H9 (cell line): ENCODE data around the gene XPO1. TPM values are rescaled to one million over a fixed set of nuclear protein-coding genes. Genes with fewer than 3 reads are reported as not detected.
"Not testable (repeated sequence)": the region's sequence is repeated elsewhere in the genome, so short reads cannot be mapped to it uniquely, and the experiment has no call there.

Source experiments
- DNase-seq: peaks from one replicate; pipeline ENCODE4 v3.0.0-alpha.2; 2017
- H2AFZ ChIP-seq: one replicate; pipeline ENCODE4 v1.6.1; 2013; ENCODE audit warnings: mild to moderate bottlenecking, low read length, control low read depth, moderate library complexity
- H2AK5ac ChIP-seq: 2 replicates; pipeline ENCODE4 v1.6.1; 2013; ENCODE audit warnings: low read length, control low read depth, mixed read lengths; ENCODE audit not compliant: insufficient read length
- H2BK120ac ChIP-seq: one replicate; pipeline ENCODE4 v1.6.1; 2013; ENCODE audit warnings: low read depth, mild to moderate bottlenecking, low read length, control low read depth, inconsistent platforms; ENCODE audit not compliant: poor library complexity, severe bottlenecking
- H2BK12ac ChIP-seq: 2 replicates; pipeline ENCODE4 v1.6.1; 2013; ENCODE audit warnings: low read length, control low read depth, mixed read lengths, low read depth; ENCODE audit not compliant: insufficient read length
- H2BK15ac ChIP-seq: 2 replicates; pipeline ENCODE4 v1.6.1; 2013; ENCODE audit warnings: low read depth, low read length, control low read depth
- H2BK20ac ChIP-seq: one replicate; pipeline ENCODE4 v1.6.1; 2013; ENCODE audit warnings: low read depth, mild to moderate bottlenecking, low read length, control low read depth, inconsistent platforms; ENCODE audit not compliant: poor library complexity, severe bottlenecking
- H2BK5ac ChIP-seq: 2 replicates; pipeline ENCODE4 v1.6.1; 2013; ENCODE audit warnings: low read length, control low read depth, mixed read lengths; ENCODE audit not compliant: insufficient read length
- H3K14ac ChIP-seq: 2 replicates; pipeline ENCODE4 v1.6.1; 2013; ENCODE audit warnings: low read length, control low read depth; ENCODE audit not compliant: insufficient read depth
- H3K18ac ChIP-seq: 2 replicates; pipeline ENCODE4 v1.6.1; 2013; ENCODE audit warnings: low read depth, mild to moderate bottlenecking, mixed read lengths, low read length, control low read depth; ENCODE audit not compliant: insufficient read length
- H3K23ac ChIP-seq: 2 replicates; pipeline ENCODE4 v1.6.1; 2013; ENCODE audit warnings: low read length, control low read depth, mixed read lengths, low read depth; ENCODE audit not compliant: insufficient read length
- H3K23me2 ChIP-seq: 2 replicates; pipeline ENCODE4 v1.6.1; 2013; ENCODE audit warnings: low read depth, mild to moderate bottlenecking, mixed read lengths, low read length, control low read depth; ENCODE audit not compliant: insufficient read length, poor library complexity, severe bottlenecking
- H3K27ac ChIP-seq: 2 replicates; pipeline ENCODE4 v1.5.1; 2013; ENCODE audit warnings: low read length, control low read depth, mixed read lengths, low read depth; ENCODE audit not compliant: insufficient read length
- H3K27me3 ChIP-seq: 2 replicates; pipeline ENCODE4 v1.6.1; 2013; ENCODE audit warnings: low read length, control low read depth, inconsistent platforms; ENCODE audit not compliant: insufficient read depth
- H3K4ac ChIP-seq: 2 replicates; pipeline ENCODE4 v1.6.1; 2013; ENCODE audit warnings: low read depth, mild to moderate bottlenecking, control low read depth, inconsistent platforms, low read length, moderate library complexity
- H3K4me1 ChIP-seq: 2 replicates; pipeline ENCODE4 v1.6.1; 2013; ENCODE audit warnings: low read length, control low read depth, inconsistent platforms; ENCODE audit not compliant: insufficient read depth
- H3K4me2 ChIP-seq: 2 replicates; pipeline ENCODE4 v1.6.1; 2013; ENCODE audit warnings: low read length, control low read depth, mixed read lengths; ENCODE audit not compliant: insufficient read length, insufficient read depth
- H3K56ac ChIP-seq: 2 replicates; pipeline ENCODE4 v1.6.1; 2013; ENCODE audit warnings: low read depth, mild to moderate bottlenecking, mixed read lengths, low read length, control low read depth; ENCODE audit not compliant: insufficient read length
- H3K79me1 ChIP-seq: 2 replicates; pipeline ENCODE4 v1.6.1; 2013; ENCODE audit warnings: low read depth, mild to moderate bottlenecking, moderate library complexity, low read length, control low read depth, inconsistent platforms; ENCODE audit not compliant: insufficient read depth, poor library complexity, severe bottlenecking
- H3K79me2 ChIP-seq: 2 replicates; pipeline ENCODE4 v1.6.1; 2013; ENCODE audit warnings: low read length, control low read depth, inconsistent platforms; ENCODE audit not compliant: insufficient read depth
- H3K9ac ChIP-seq: 2 replicates; pipeline ENCODE4 v1.6.1; 2013; ENCODE audit warnings: low read length, control low read depth, mixed read lengths; ENCODE audit not compliant: insufficient read length; ENCODE audit errors: extremely low read depth
- H3K9me3 ChIP-seq: one replicate; pipeline ENCODE4 v1.6.1; 2013; ENCODE audit warnings: low read depth, low read length, inconsistent platforms; ENCODE audit not compliant: control insufficient read depth
- H3T11ph ChIP-seq: one replicate; pipeline ENCODE4 v1.6.1; 2013; ENCODE audit warnings: mild to moderate bottlenecking, low read length, control low read depth, inconsistent platforms
- H4K20me1 ChIP-seq: one replicate; pipeline ENCODE4 v1.6.1; 2013; ENCODE audit not compliant: control insufficient read depth, insufficient read length, insufficient read depth
- H4K5ac ChIP-seq: 2 replicates; pipeline ENCODE4 v1.6.1; 2013; ENCODE audit warnings: low read depth, mild to moderate bottlenecking, mixed read lengths, low read length, control low read depth; ENCODE audit not compliant: insufficient read length
- H4K8ac ChIP-seq: replicated peaks from 2 replicates; pipeline ENCODE4 v1.6.1; 2013; ENCODE audit warnings: low read length, control low read depth, mixed read lengths, low read depth; ENCODE audit not compliant: insufficient read length
- H4K91ac ChIP-seq: 2 replicates; pipeline ENCODE4 v1.6.1; 2013; ENCODE audit warnings: low read depth, mild to moderate bottlenecking, moderate library complexity, mixed read lengths, low read length, control low read depth; ENCODE audit not compliant: insufficient read length
- H3K27ac Mint-ChIP-seq, 3 experiments: 2 replicates in 2 of 3; 3 replicates in 1 of 3; pipeline ENCODE4 v1.8.0; 2020 to 2021; ENCODE audit warnings: mixed read lengths in 3 of 3, mild to moderate bottlenecking in 1 of 3, moderate library complexity in 1 of 3
- H3K27me3 Mint-ChIP-seq: 2 replicates; pipeline ENCODE4 v1.8.0; 2021; ENCODE audit warnings: low read depth, mild to moderate bottlenecking, moderate library complexity, mixed read lengths
- H3K36me3 Mint-ChIP-seq, 3 experiments: 2 replicates in 2 of 3; 3 replicates in 1 of 3; pipeline ENCODE4 v1.8.0; 2020 to 2021; ENCODE audit warnings: low read depth in 3 of 3, mixed read lengths in 3 of 3; ENCODE audit not compliant: insufficient read depth in 1 of 3
- H3K4me1 Mint-ChIP-seq, 2 experiments: 2 replicates each; pipeline ENCODE4 v1.8.0; 2020; ENCODE audit warnings: mixed read lengths in 2 of 2
- H3K4me3 Mint-ChIP-seq, 2 experiments: 2 replicates in 1 of 2; 3 replicates in 1 of 2; pipeline ENCODE4 v1.8.0; 2020 to 2021; ENCODE audit warnings: mild to moderate bottlenecking in 2 of 2, mixed read lengths in 2 of 2, moderate library complexity in 1 of 2
- H3K9me3 Mint-ChIP-seq, 2 experiments: 2 replicates in 1 of 2; 3 replicates in 1 of 2; pipeline ENCODE4 v1.8.0; 2020; ENCODE audit warnings: mild to moderate bottlenecking in 2 of 2, mixed read lengths in 2 of 2, moderate library complexity in 1 of 2
- CTCF ChIP-seq: fragments of 200-600 bp; sonication (generic); conservative IDR thresholded peaks from 3 replicates; pipeline ENCODE4 v1.8.0; 2021; ENCODE audit warnings: antibody characterized with exemption, mild to moderate bottlenecking
- WGBS: extraction: QIAGEN DNeasy Blood & Tissue Kit; methylation state at CpG from one replicate; pipeline ENCODE4 v1.1.7; 2013; ENCODE audit warnings: missing lambda C conversion rate, low lambda C conversion rate, mixed read lengths; ENCODE audit not compliant: insufficient read length; ENCODE audit errors: extremely low coverage; 5-methylcytosine and 5-hydroxymethylcytosine counted together
- total RNA-seq: library from RNA; stranded (reverse); gene quantifications from 2 replicates; pipeline ENCODE4 v1.2.1, GENCODE V29; 2021

XPO1 gene
- total RNA-seq, 1 experiment from 2014 or later, result 320 TPM

- no peak overlapping the region for H3K27ac ChIP-seq
- no peak overlapping the region for H2AK5ac ChIP-seq
- no peak overlapping the region for H2BK15ac ChIP-seq
- H3K27me3 ChIP-seq, result no peaks in the 10 kb centered on the region
- no peak overlapping the region for H4K8ac ChIP-seq
- Mint-ChIP-seq H3K27ac (peak overlapping the region in 1 of 3 experiments; percentile 89; a peak in 1 of 7 replicates), H3K9me3 (no peaks in the 10 kb centered on the region; a peak in 1 of 5 replicates), H3K36me3 (peaks cover 39 to 71% (median 68%) of the 10 kb centered on the region in 3 experiments), H3K4me1 (0 out of 4 replicates have a peak, but pooled peaks cover 4 to 5% of the 10 kb centered on the region in 2 experiments), H3K27me3 (no peaks in the 10 kb centered on the region; the same call in 1 of the 2 replicates), H3K4me3 (no peak overlapping the region)
- no peak for DNase-seq
- no peak overlapping the region for H4K5ac ChIP-seq
- no peak overlapping the region for H2AFZ ChIP-seq
- H4K91ac ChIP-seq, result no peak overlapping the region
- H3K4me1 ChIP-seq, result no peaks in the 10 kb centered on the region
- H3K4ac ChIP-seq, result no peak overlapping the region
- no peak overlapping the region for H3K9ac ChIP-seq
- no peak overlapping the region for H3T11ph ChIP-seq
- H2BK20ac ChIP-seq, result no peak overlapping the region
- no peak overlapping the region for H3K23ac ChIP-seq
- no peak overlapping the region for H3K4me2 ChIP-seq
- H2BK5ac ChIP-seq, result no peak overlapping the region
- H3K23me2 ChIP-seq, result no peaks in the 10 kb centered on the region
- no peak for TF ChIP-seq CTCF
- no peak overlapping the region for H3K56ac ChIP-seq
- H4K20me1 ChIP-seq, result no peaks in the 10 kb centered on the region
- H3K18ac ChIP-seq, result no peak overlapping the region
- H3K79me2 ChIP-seq, result no peaks in the 10 kb centered on the region
- no peak overlapping the region for H3K14ac ChIP-seq
- no peaks in the 10 kb centered on the region for H3K79me1 ChIP-seq
- H2BK120ac ChIP-seq, result no peak overlapping the region
- no peaks in the 10 kb centered on the region for H3K9me3 ChIP-seq
- WGBS, result no CpG with 5 or more reads among the region's 6 CpGs
- no peak overlapping the region for H2BK12ac ChIP-seq
Observed at GRCh38 chr2:61478086-61478485, 60.1 kb downstream of the XPO1 start.

- not testable (repeated sequence) for H4K20me1 ChIP-seq, H3T11ph ChIP-seq, H2BK20ac ChIP-seq, H2BK5ac ChIP-seq, H3K4me1 ChIP-seq, H3K14ac ChIP-seq, H3K18ac ChIP-seq, H4K5ac ChIP-seq, H3K79me1 ChIP-seq, H3K23me2 ChIP-seq, H2BK12ac ChIP-seq, H3K27me3 Mint-ChIP-seq, H3K9ac ChIP-seq, H3K4me2 ChIP-seq, H3K4ac ChIP-seq, H2BK15ac ChIP-seq, H3K23ac ChIP-seq, H3K9me3 ChIP-seq, H3K56ac ChIP-seq, H3K4me3 Mint-ChIP-seq, H2AK5ac ChIP-seq, H2BK120ac ChIP-seq, H2AFZ ChIP-seq, H4K91ac ChIP-seq, H4K8ac ChIP-seq, H3K9me3 Mint-ChIP-seq, DNase-seq, H3K79me2 ChIP-seq, H3K27ac ChIP-seq, H3K27me3 ChIP-seq
- peaks cover 33 to 63% (median 62%) of the 10 kb centered on the region in 3 experiments for H3K36me3 Mint-ChIP-seq
- no CpG with 5 or more reads among the region's 12 CpGs for WGBS
- peaks cover 11 to 13% of the 10 kb centered on the region in 2 experiments for H3K4me1 Mint-ChIP-seq
- H3K27ac Mint-ChIP-seq, result peak overlapping the region in 1 of 3 experiments; percentile 89; a peak in 3 of 7 replicates
Observed at GRCh38 chr2:61476929-61477589, 61.1 kb downstream of the XPO1 start.
